ENCODE data around the gene UTP25. TPM values are rescaled to one million over a fixed set of nuclear protein-coding genes. Genes with fewer than 3 reads are reported as not detected.

Gene UTP25
- total RNA-seq, 1 donor from 2014 or later = 7.4 TPM

DNA sequence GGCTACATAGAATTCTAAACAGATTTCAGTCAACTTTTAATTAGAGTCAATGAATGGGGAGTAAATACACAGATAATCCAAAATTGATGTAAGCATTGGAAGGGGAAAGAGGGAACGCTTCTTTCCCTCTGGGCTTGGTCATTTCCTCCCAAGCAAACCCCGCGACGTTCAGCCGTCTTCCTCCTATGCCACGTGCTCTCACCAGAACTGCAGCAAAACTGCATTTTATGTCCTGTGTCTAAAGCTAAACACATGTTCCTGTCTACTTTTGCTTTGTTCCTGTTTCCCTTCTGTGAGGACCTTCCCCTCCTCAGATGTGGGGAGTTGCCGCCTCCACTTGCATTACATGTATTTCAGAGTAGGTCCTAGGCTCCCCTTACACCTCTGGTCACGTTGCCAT, 27.2 kb downstream of the UTP25 start:
- peaks cover 4% of the 10 kb centered on the region for H3K36me3 Mint-ChIP-seq (ENCODE audit: low read depth, unreplicated experiment)
- Histone ChIP-seq H3K36me3 (ENCODE audit: insufficient read depth, low read length) (peaks cover 25% of the 10 kb centered on the region), H3K4me1 (ENCODE audit: insufficient read depth, low read length) (no peaks in the 10 kb centered on the region), H4K20me1 (ENCODE audit: insufficient read depth, low read length) (no peaks in the 10 kb centered on the region), H3K4me2 (ENCODE audit: low read length) (no peak overlapping the region), H3K79me2 (ENCODE audit: insufficient read depth, low read length) (no peaks in the 10 kb centered on the region), H3K27ac (ENCODE audit: low read depth, low read length) (no peak overlapping the region), H3K9me3 (ENCODE audit: insufficient read depth, low read depth, low read length) (no peaks in the 10 kb centered on the region), H3K27me3 (ENCODE audit: insufficient read depth, low read length) (no peaks in the 10 kb centered on the region), H3K4me3 (ENCODE audit: insufficient read depth, low read depth, low read length) (no peak overlapping the region), H3K9ac (ENCODE audit: low read length) (no peak overlapping the region), H2AFZ (ENCODE audit: low read depth, low read length) (no peak overlapping the region)
- no peaks in the 10 kb centered on the region for H3K9me3 Mint-ChIP-seq (ENCODE audit: unreplicated experiment)
- DNase-seq (ENCODE audit: low read depth) (no peak), FAIRE-seq (no peak)
- no peak overlapping the region for H3K4me3 Mint-ChIP-seq (ENCODE audit: unreplicated experiment)
- H3K27ac Mint-ChIP-seq (ENCODE audit: unreplicated experiment) = no peak overlapping the region
- H3K27me3 Mint-ChIP-seq (ENCODE audit: low read depth, unreplicated experiment) = no peaks in the 10 kb centered on the region
- TF ChIP-seq, protein P1, sequence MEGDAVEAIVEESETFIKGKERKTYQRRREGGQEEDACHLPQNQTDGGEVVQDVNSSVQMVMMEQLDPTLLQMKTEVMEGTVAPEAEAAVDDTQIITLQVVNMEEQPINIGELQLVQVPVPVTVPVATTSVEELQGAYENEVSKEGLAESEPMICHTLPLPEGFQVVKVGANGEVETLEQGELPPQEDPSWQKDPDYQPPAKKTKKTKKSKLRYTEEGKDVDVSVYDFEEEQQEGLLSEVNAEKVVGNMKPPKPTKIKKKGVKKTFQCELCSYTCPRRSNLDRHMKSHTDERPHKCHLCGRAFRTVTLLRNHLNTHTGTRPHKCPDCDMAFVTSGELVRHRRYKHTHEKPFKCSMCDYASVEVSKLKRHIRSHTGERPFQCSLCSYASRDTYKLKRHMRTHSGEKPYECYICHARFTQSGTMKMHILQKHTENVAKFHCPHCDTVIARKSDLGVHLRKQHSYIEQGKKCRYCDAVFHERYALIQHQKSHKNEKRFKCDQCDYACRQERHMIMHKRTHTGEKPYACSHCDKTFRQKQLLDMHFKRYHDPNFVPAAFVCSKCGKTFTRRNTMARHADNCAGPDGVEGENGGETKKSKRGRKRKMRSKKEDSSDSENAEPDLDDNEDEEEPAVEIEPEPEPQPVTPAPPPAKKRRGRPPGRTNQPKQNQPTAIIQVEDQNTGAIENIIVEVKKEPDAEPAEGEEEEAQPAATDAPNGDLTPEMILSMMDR (IDR thresholded peaks at IDR 0.05; ENCODE audit: insufficient read depth, low read depth, low read length) = no peak
- no peak for TF ChIP-seq EZH2 (IDR thresholded peaks at IDR 0.05; ENCODE audit: insufficient read depth, low read length)
- no peaks in the 10 kb centered on the region for H3K4me1 Mint-ChIP-seq (ENCODE audit: low read depth, unreplicated experiment)

- TF ChIP-seq EZH2 (IDR thresholded peaks at IDR 0.05; ENCODE audit: insufficient read depth, low read length) = no peak
- TF ChIP-seq, protein P1 (IDR thresholded peaks at IDR 0.05; ENCODE audit: insufficient read depth, low read depth, low read length) = no peak
- Mint-ChIP-seq H3K9me3 (ENCODE audit: unreplicated experiment) (no peaks in the 10 kb centered on the region), H3K4me1 (ENCODE audit: low read depth, unreplicated experiment) (no peaks in the 10 kb centered on the region), H3K27ac (ENCODE audit: unreplicated experiment) (no peak overlapping the region), H3K27me3 (ENCODE audit: low read depth, unreplicated experiment) (no peaks in the 10 kb centered on the region), H3K4me3 (ENCODE audit: unreplicated experiment) (no peak overlapping the region), H3K36me3 (ENCODE audit: low read depth, unreplicated experiment) (peaks cover 4% of the 10 kb centered on the region)
- no peaks in the 10 kb centered on the region for H4K20me1 ChIP-seq (ENCODE audit: insufficient read depth, low read length)
- peaks cover 25% of the 10 kb centered on the region for H3K36me3 ChIP-seq (ENCODE audit: insufficient read depth, low read length)
- H3K4me3 ChIP-seq (ENCODE audit: insufficient read depth, low read depth, low read length) = no peak overlapping the region
- no peaks in the 10 kb centered on the region for H3K9me3 ChIP-seq (ENCODE audit: insufficient read depth, low read depth, low read length)
- no peaks in the 10 kb centered on the region for H3K27me3 ChIP-seq (ENCODE audit: insufficient read depth, low read length)
- no peak overlapping the region for H3K4me2 ChIP-seq (ENCODE audit: low read length)
- FAIRE-seq (no peak), DNase-seq (ENCODE audit: low read depth) (no peak)
- no peak overlapping the region for H3K9ac ChIP-seq (ENCODE audit: low read length)
- no peaks in the 10 kb centered on the region for H3K4me1 ChIP-seq (ENCODE audit: insufficient read depth, low read length)
- no peak overlapping the region for H3K27ac ChIP-seq (ENCODE audit: low read depth, low read length)
- no peaks in the 10 kb centered on the region for H3K79me2 ChIP-seq (ENCODE audit: insufficient read depth, low read length)
- no peak overlapping the region for H2AFZ ChIP-seq (ENCODE audit: low read depth, low read length)
Measured at GRCh38 chr1:209855623-209856022, 27.9 kb downstream of the UTP25 start.

DNA sequence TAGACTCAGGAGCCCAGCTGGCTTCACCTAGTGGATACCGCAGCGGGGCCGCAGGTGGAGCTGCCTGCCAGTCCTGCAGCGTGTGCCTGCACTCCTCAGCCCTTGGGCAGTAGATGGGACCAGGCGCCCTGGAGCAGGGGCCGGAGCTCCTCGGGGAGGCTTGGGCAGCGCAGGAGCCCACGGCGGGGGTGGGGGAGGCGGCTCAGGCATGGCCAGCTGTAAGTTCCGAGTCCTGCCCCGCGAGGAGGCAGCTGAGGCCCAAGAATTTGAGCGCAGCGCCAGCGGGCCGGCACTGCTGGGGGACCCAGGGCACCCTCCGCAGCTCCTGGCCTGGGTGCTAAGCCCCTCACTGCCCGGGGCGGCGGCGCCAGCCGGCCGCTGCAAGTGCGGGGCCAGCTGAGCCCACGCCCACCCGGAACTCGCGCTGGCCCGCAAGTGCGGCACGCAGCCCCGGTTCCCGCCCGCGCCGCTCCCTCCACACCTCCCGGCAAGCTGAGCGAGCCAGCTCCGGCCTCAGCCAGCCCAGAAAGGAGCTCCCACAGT, 30.9 kb downstream of the UTP25 start:
- peaks cover 8% of the 10 kb centered on the region for H3K4me1 Mint-ChIP-seq (ENCODE audit: low read depth, unreplicated experiment)
- no peak for TF ChIP-seq EZH2 (IDR thresholded peaks at IDR 0.05; ENCODE audit: insufficient read depth, low read length)
- H2AFZ ChIP-seq (ENCODE audit: low read depth, low read length) = no peak overlapping the region
- no peaks in the 10 kb centered on the region for H3K27me3 ChIP-seq (ENCODE audit: insufficient read depth, low read length)
- no peak overlapping the region for H3K27ac Mint-ChIP-seq (ENCODE audit: unreplicated experiment)
- H3K36me3 ChIP-seq (ENCODE audit: insufficient read depth, low read length) = peaks cover 10% of the 10 kb centered on the region
- peaks cover 13% of the 10 kb centered on the region for H3K27me3 Mint-ChIP-seq (ENCODE audit: low read depth, unreplicated experiment)
- FAIRE-seq (no peak), DNase-seq (ENCODE audit: low read depth) (no peak)
- H3K36me3 Mint-ChIP-seq (ENCODE audit: low read depth, unreplicated experiment) = peaks cover 2% of the 10 kb centered on the region
- H3K4me3 Mint-ChIP-seq (ENCODE audit: unreplicated experiment) = no peak overlapping the region
- H3K9ac ChIP-seq (ENCODE audit: low read length) = no peak overlapping the region
- no peaks in the 10 kb centered on the region for H4K20me1 ChIP-seq (ENCODE audit: insufficient read depth, low read length)
- H3K9me3 ChIP-seq (ENCODE audit: insufficient read depth, low read depth, low read length) = no peaks in the 10 kb centered on the region
- H3K79me2 ChIP-seq (ENCODE audit: insufficient read depth, low read length) = no peaks in the 10 kb centered on the region
- no peak overlapping the region for H3K27ac ChIP-seq (ENCODE audit: low read depth, low read length)
- H3K9me3 Mint-ChIP-seq (ENCODE audit: unreplicated experiment) = no peaks in the 10 kb centered on the region
- no peak overlapping the region for H3K4me3 ChIP-seq (ENCODE audit: insufficient read depth, low read depth, low read length)
- peaks cover 1% of the 10 kb centered on the region for H3K4me1 ChIP-seq (ENCODE audit: insufficient read depth, low read length)
- no peak overlapping the region for H3K4me2 ChIP-seq (ENCODE audit: low read length)

All from astrocyte (in vitro differentiated cells and primary cell).